Measurements from ENCODE around the gene PACSIN2.

DNA sequence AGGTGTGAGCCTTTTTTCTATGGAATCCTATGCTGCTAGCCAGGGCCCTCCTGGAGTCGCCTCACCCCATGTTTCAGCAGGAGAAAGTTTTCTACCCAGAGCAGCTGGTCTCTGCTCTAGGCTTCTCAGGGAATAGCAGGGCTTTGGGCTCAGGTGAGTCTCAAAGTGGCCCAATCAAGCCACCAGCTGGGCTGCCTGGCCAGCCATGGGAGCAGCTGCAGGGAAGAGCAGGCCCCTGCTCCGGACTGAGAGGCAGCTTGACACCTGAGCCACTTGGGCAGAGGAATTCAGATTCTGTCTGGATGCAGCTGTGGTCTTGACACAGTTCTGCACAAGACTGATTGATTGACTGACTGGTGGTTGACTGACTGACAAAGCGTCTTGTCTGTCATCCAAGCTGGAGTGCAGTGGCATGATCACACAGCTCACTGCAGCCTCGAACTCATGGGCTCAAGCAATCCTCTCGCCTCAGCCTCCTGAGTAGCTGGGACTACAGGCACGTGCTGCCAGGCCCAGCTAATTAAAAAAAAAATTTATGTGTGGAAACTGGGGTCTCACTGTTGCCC, 100.4 kb downstream of the PACSIN2 start:
- no peak for TF ChIP-seq POLR2A (IDR thresholded peaks at IDR 0.05; ENCODE audit: extremely low read depth, insufficient read length)
- TF ChIP-seq, protein P1, sequence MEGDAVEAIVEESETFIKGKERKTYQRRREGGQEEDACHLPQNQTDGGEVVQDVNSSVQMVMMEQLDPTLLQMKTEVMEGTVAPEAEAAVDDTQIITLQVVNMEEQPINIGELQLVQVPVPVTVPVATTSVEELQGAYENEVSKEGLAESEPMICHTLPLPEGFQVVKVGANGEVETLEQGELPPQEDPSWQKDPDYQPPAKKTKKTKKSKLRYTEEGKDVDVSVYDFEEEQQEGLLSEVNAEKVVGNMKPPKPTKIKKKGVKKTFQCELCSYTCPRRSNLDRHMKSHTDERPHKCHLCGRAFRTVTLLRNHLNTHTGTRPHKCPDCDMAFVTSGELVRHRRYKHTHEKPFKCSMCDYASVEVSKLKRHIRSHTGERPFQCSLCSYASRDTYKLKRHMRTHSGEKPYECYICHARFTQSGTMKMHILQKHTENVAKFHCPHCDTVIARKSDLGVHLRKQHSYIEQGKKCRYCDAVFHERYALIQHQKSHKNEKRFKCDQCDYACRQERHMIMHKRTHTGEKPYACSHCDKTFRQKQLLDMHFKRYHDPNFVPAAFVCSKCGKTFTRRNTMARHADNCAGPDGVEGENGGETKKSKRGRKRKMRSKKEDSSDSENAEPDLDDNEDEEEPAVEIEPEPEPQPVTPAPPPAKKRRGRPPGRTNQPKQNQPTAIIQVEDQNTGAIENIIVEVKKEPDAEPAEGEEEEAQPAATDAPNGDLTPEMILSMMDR (IDR thresholded peaks at IDR 0.05; ENCODE audit: low read depth, low read length), result no peak
- TF ChIP-seq, protein P2, sequence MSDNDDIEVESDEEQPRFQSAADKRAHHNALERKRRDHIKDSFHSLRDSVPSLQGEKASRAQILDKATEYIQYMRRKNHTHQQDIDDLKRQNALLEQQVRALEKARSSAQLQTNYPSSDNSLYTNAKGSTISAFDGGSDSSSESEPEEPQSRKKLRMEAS (IDR thresholded peaks at IDR 0.05; ENCODE audit: low read depth, low read length), result no peak
